GM11168 (cell line): ENCODE measurements around the gene RBM47.
"Not testable (repeated sequence)": the region's sequence is repeated elsewhere in the genome, so short reads cannot be mapped to it uniquely, and the experiment has no call there.

Experiments used
- in situ Hi-C: fragments of 300-500 bp; cut with MboI; formaldehyde crosslinking; loops from one replicate; pipeline ENCODE4 v1.12.0; 2022; ENCODE audit warnings: low sequenced_read_pairs; ENCODE audit not compliant: unreplicated experiment

RBM47 gene

DNA sequence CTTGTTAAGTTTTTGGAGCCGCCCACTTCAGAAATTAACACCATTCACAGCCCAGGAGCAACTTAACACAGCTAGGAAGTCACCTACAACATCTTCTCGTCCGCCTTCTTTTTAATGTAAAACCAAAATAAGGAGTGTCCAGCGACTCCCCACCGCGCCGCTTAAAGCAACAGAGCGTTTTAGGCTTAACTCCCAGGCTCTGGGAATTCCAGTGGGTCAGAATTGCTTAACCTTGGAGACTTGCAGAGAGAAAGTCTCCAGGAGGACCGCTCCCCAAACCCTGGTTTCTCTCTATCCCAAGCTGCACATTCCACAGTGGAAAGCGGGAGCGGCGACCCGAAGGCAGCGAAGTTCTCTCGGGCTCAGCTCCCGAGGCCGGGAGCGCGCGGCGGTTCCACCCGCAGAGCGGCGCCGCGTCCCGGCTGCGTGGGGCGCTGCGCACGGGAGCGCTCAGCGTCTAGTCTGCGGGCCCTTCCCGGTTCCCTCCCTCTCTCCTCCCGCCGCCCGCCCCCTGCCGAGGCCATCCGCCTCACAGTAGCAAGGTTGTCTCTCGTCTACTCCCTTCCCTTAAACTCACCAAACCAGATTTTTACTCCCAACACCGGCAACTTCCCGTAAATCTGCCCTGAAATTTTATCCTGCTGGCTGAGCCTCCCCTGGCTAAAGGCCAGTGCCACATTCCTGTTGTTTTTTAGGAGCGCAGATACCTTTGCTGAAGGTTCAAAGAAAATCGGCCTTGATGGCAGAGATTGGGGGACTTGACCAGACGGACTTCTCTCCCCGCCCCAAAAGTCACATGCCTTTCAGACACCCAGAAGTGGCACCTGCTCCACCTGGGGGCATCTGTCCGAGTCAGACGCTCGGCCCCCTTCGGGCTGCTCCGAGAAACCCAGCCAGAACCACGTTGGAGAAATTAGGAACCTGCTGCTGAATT lies at the start of gene RBM47:
Gene RBM47 (minus strand): TSS at position 464 of the 934 bp plus-strand sequence. CDS start 190,971 bp downstream, outside the sequence.
- in situ Hi-C loops: no loop called here

DNA sequence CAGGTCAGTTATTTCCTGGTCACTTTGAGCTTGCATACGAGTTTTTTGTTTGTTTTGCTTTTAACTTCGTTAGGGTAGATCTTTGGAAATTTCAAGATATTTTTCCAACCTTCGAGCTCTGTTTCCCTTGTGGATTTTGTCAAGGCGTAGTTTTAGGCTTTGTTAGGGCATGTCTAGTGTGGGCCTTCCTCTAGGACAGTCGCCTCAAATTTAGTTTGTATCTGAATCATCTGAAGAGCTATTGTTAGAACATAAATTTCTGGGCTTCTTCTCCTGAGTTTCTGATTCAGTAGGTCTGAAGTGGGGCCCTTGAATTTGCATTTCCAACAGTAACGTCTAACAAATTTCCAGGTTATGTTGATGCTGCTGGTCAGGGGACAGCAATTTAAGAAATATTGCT lies 48.8 kb upstream of the RBM47 start:
- in situ Hi-C loops: no loop called here

DNA sequence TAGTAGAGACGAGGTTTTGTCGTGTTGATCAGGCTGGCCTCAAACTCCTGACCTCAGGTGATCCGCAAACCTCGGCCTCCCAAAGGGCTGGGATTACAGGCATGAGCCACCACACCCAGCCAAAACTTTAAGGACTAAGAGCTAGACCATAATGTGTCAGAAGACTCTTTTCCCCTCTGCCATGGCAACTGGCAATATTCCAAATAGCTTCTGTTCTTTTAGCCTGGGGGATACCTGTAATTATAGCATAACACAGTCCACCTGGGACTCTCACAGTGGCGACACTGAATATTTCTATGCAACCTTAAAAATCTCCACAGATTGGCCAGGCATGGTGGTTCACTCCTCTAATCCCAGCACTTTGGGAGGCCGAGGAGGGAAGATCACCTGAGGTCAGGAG lies 45.5 kb upstream of the RBM47 start:
- in situ Hi-C loops: no loop called here

DNA sequence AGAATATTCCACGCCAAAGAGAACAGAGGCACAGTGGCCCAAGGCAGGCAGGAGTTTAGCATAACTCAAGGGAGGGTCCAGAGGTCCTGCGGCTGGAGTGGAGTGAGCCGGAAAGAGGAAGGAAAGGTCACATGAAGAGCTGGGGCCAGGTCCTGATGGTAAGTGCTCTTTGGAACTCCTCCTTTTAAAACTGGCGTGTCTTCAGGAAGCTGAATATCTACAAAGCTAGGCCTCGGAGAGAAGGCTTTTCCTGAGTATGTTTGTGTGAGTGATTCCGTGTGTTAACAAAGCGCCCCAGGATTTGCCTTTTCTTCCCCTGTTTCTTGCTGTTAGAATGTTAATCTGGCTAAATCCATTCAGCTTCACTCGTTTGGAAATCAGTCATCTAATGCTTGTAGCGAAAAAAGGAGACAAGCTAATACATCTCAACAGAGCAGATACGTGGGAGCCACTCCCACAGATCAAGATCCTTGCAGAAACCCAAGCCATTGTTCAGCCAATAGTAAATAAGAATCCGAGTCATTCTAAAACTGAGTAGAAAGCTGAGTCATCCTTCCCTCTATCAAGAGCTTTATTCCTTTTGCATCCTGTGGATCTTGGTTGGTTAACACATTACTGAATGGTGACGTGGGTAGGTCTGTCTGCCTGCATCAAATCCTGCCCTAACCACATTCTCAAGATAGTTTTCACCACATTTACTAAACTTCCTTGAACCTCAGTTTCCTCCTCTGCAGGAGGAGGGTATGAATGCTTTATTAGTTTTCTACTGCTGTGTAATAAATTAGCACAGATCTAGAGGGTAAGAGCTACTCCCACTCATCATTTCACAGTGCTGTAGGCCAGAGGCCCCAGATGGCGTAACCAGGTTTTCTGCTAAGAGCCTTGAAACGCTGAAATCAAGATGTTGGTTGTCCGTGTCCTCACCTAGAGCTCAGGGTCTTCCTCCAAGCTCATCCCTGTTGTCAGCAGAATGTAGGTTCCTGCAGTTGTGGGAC lies 43.2 kb upstream of the RBM47 start:
- in situ Hi-C loops: no loop called here

DNA sequence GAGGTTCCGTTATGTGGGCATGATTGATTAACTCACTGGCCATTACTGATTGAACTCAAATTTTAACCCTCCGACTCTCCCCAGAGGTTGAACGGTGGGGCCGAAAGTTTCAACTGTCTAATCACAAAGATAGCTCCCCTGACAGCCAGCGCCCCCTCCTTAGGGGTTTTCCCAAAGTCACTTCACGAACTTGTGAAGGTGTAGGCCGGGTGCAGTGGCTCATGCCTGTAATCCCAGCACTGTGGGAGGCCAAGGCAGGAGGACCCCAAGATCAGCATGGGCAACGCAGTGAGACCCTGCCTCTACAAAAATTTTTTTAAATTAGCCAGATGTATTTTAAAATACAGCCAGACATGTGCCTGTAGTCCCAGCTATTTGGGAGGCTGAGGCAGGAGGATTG lies 39.8 kb upstream of the RBM47 start:
- in situ Hi-C loops: no loop called here

DNA sequence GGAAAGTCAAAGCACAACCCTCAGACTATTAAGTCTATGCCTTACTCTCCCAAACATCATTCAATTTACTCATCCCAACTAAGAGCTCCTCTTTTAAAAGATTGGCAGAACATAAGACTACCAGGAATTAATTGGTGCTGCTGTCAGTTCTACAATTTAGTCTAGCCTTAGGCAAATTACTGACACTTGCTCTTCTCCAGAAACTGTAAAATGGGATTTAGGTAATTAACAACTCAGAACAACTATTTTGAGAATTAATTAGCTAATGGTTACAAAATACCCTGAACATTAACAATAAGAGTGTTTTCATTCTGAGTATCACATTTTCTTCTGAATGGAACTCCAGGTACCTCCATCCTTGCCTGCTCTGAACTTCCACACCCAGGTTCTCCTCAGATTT lies 36.2 kb upstream of the RBM47 start:
- in situ Hi-C loops: no loop called here

DNA sequence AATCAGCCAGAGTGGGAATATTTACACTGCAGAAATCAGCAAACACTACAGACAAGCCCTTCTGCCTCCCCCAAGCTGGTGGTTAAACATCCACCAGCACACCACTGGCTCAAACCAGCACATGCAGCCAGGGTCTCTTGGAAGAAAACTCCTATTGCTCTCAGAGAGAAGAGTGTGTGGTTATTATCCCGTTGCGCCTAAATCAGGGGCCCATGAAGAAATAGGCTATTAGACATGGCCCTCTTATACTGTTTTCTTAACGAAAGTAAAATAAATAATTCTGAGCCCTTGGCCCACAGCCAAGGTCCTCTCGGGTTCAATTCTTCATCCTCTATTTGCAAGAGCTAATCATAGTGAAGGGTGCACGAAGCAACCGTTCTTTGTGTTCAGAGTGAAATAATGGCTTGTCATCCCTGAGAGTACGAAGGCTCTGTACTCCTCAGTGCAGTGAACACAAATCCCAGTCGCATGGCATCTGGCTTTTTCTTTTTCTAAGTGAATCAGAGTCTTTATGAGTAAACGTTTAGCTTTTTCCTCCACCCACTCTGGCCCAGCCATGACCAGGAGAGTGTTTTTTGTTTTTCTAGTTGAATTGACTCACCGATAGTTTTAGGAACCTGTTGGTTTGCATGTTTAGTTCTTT lies 33.4 kb upstream of the RBM47 start:
- in situ Hi-C loops: no loop called here

DNA sequence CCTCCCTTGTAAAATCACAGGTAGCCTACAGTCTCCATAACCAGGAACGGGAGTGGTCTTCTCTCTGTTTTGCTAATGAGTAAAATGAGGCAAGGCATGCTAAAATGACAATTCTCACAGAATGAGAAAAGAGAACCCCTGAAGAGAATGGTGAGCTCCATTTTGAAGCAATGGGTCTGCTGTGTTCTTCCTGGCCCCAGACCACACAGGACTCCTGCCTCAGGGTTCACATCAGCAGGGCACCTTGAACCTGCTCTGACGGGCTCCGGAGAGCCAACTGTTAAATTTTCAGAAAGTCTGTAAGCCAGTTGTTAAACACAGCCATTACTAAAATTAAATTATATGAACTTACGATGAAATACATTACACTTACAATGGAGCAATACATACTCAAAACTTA lies 32.1 kb upstream of the RBM47 start:
- in situ Hi-C loops: no loop called here

DNA sequence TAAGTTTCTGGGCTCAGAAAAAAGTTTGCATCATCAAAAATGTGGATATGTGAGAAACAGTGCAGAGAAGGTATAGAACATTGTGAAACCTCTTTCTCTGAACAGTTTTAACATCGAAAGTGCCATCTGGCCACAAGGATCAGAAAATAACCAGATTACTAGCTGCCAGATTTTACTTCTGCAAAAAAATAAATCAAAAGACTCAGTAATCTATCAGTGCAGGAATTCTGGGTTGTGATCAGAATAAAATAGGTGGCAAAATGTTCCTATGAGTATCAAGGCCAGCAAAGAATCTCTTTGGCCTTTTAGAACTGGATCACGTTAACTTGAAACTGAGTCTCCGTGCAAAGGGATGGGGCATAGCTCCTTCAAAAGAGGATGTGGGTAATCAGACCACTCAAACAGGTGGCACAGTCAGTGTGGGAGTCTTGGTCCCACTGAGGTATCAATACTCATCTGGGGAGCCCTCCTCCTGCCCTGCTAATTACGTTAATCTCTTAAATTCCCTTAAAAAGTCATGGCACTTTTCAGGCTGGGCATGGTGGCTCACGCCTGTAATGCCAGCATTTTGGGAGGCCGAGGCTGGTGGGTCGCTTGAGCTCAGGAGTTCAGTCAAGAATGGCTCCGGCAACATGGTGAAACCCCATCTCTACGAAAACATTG lies 26.7 kb upstream of the RBM47 start:
- in situ Hi-C loops: no loop called here

DNA sequence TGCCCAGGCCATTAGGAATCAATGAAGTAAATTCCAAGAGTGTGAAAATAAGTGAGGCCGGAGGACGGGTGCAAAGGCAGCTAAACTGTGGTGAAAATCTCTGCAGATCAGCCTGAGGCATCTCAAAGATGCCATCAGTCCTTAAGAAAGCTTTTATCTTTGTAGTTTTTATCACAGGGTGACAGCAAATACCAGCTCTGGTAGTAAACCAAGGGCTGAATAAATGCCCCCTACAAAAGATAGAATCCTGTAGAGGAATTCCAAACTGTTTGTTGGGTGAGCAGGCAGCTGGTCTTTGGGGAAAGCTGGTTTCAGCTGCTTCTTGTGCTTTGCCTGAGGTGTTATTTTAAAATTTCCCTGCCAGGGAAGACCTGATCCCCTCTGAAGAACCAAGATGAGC lies 21.6 kb upstream of the RBM47 start:
- in situ Hi-C loops: no loop called here

DNA sequence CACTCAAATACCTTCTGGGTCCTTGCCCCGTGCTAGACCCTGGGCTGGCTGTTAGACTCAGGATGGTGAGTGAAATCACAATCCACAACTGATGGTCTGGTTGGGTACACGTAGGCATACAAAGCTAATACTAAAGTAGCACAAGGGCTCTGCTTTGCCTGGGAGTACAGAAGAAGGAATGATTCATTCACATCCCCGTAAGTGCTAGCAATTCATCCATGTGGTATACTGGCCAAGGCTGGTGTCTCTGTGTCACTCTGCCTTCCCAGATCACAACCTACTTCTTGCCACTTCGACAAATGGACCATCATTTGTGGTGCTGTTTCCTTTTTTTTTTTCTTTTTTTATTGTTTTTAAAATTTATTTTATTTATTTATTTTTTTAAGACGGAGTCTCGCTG lies 19.7 kb upstream of the RBM47 start:
- in situ Hi-C loops: no loop called here

DNA sequence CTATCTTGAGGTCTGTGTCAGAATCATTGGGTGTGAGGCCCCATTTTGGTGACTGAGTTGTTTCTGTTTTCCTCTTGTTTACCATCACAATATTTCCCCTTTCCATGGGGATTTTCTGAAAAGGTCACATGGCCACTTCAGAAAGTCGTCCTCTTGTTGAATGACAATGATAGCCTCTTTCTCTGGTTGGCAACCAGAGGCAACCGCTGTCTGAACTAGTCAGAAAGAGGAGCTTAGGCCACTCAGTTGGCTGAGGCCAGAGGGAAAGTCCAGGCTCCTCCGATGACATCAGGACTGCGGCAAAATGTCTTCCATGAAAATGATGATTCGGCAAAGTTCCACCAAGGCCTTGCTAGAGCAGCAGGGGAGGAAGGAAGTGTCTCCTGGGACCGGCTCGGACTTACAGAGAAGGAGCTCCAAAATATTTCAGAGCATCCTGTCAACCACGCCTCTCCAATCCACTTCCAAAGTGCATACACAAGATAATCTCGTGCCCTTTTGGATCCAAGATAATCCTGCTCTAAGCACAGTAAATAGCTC lies 19.1 kb upstream of the RBM47 start:
- in situ Hi-C loops: no loop called here

DNA sequence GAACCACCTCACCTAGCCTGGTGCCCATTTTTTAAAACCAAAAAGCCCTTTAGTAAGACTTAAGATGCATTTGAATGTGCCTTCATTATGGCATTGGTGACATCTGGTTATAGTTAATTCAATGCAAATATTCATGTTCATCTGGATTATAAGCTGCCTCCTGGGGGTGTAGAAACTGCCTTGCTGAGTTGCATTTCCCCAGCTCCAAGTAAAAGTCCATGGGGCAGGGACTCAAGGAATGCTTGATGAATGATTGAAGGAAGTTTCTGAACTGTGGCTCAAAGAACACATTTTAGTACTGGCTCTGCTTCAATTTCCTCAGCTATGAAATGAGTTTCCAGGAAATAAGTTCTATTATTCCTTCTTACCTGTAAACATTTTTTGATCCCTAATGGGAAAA lies 18.5 kb upstream of the RBM47 start:
- in situ Hi-C loops: no loop called here

DNA sequence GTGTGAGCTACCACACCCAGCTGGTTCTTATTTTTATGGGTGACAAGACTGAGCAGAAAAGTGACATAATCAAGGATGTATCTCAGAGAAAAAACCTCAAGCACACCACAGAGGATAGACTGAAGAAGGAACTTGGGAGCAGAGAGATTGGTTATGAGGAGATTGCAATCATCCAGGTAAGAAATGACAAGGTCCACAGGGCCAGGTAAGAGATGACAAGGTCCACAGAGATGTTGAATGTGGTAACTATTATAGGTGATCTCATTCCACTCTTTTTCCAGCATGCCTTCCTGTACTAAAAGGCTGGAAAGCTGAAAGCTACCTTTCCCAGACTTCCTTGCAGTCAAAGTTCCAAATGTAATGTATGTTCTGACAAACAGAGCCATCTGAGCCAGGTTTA lies 15.9 kb upstream of the RBM47 start:
- in situ Hi-C loops: no loop called here

DNA sequence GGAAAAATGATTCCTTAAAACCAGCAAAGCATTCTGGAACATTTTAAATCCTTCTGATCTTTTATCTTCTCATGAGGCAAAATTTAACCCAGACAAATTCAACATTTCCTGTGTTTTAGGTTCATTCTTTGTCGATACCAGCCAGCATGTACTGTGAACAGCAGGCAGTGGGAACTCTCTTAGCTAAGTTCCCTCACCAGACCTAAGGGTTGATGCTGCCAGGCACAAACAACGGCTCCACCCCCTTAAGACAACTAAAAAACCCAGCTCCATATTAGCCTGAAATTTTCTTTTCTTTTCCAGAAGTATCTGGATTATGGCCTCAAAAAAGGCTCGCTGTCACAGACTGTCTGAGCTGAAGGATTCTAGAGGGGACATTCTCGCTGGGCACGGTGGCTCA lies 2.4 kb upstream of the RBM47 start:
- in situ Hi-C loops: no loop called here

DNA sequence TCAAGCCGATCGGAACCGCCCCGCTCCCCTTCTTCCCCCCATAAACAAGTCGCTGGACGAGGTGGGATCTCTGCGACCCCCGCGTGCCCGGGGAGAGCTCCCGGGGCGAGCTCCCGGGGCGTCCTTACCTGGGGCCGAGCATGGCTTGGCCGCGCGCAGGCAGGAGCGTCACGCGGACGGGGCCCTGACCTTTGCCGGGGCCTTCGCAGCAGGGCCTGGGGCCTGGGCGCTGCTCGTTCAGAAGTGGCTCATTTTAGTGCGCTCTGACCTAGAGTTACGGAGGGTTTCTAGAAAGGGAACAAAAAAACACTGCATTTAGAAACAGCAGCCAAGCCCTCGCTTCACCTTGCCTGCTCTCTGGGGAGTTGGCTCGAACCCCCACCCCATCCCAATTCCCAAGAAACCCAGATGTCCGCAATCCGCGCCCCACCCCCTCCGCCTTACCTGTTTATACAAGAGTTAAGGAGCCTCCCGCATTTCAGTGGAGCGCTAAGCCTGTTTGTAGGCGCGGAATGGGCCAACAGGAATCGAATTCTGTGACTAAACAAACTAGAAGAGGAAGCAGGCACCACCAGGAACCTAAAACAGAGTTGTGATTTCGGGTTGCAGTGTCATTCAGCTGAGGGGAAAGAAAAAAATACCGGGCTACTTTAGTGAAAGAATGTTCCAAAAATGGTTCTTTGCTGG lies 814 bp upstream of the RBM47 start:
- in situ Hi-C loops: no loop called here

DNA sequence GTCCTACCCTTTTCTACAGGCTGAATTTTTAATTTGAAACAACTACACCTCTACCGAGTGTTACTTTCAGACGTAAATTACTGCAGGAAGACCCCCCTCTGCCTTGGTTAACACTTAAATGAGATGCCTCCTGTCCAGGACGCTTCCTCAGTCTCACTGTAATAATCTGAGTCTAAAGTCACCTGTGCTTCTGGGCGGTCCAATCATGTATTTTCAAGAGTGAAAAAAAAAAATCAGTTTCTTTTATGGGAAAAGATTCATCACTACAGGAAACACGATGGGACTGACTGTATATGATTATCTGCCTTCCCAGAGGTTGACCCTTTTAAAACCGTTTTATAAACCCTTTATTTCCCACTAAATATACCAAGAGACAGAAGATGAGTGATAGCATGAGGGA lies 776 bp downstream of the RBM47 start:
- in situ Hi-C loops: no loop called here

DNA sequence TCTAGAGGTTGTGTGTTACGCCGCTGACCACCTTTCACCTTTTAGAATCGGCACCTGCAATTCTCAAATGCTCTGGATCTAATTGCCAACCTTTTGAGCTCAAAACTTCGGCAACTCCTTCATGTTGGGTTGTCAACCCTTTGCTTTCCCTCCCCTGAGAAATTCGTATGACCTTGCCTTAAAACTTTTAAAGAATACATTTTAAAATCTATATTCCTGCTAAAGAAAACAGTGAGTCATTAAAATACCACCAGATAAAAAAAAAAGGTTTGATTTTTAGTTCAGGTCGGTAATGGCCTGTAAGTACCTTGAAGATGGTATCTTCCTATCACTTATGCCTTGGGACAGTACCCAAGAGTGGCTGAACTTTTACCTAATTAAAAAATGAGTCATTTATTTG lies 1.3 kb downstream of the RBM47 start:
- in situ Hi-C loops: not testable (repeated sequence)

DNA sequence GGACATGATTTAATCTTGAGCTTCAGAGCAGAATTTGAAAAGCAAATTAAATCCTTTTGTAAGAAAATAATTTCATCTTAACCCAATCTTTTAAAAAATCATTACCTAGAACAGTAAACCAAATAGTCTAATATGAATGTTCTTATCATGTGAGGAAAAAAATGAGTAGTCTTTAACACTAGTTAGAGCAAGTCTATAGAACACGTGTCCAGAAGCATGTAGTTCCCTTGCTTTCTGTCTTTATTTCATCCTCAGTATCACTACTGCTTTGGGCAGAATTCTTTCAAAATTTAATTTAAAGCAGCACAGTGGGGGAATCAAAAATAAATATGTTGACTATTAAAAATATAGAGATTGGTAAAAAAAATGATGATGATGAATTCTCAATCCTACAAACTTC lies 2.1 kb downstream of the RBM47 start:
- in situ Hi-C loops: no loop called here
